Prostate gland (tissue), 2 donors: Measurements from ENCODE around the gene CPA1.

Experiments
- POLR2A ChIP-seq: fragments of 450-650 bp; IDR thresholded peaks from one replicate; pipeline ENCODE4 v1.6.1; 2016; ENCODE audit warnings: antibody characterized with exemption, mild to moderate bottlenecking
- POLR2AphosphoS5 ChIP-seq: sonication (generic); formaldehyde crosslinking; IDR thresholded peaks from one replicate; pipeline ENCODE4 v1.6.1; 2017; ENCODE audit warnings: antibody characterized with exemption
- TF ChIP-seq, protein P1 (sequence below), 4 experiments: fragments of 200-600 bp in 2 of 4; fragments of 450-650 bp in 2 of 4; sonication (generic) in 2 of 4; IDR thresholded peaks; 1 replicate in 3 of 4; 2 replicates in 1 of 4; pipeline ENCODE4 v1.5.1; 2016 to 2019; ENCODE audit warnings: antibody characterized with exemption in 4 of 4, mild to moderate bottlenecking in 2 of 4, moderate library complexity in 2 of 4

- TF ChIP-seq POLR2AphosphoS5 = no peak
- TF ChIP-seq, protein P1, sequence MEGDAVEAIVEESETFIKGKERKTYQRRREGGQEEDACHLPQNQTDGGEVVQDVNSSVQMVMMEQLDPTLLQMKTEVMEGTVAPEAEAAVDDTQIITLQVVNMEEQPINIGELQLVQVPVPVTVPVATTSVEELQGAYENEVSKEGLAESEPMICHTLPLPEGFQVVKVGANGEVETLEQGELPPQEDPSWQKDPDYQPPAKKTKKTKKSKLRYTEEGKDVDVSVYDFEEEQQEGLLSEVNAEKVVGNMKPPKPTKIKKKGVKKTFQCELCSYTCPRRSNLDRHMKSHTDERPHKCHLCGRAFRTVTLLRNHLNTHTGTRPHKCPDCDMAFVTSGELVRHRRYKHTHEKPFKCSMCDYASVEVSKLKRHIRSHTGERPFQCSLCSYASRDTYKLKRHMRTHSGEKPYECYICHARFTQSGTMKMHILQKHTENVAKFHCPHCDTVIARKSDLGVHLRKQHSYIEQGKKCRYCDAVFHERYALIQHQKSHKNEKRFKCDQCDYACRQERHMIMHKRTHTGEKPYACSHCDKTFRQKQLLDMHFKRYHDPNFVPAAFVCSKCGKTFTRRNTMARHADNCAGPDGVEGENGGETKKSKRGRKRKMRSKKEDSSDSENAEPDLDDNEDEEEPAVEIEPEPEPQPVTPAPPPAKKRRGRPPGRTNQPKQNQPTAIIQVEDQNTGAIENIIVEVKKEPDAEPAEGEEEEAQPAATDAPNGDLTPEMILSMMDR (IDR thresholded peaks at IDR 0.05) = no peak
- TF ChIP-seq POLR2A = no peak
Observed at GRCh38 chr7:130387628-130388403, 7.5 kb downstream of the CPA1 start.
